ENCODE results near the gene VSTM2L. TPM values are rescaled to one million over a fixed set of nuclear protein-coding genes. Genes with fewer than 3 reads are reported as not detected.

Gene VSTM2L
- polyA plus RNA-seq, 2 of the 4 experiments (the other 2 are of a cell fraction), result 2.0 to 5.8 TPM

- H3K4me1 ChIP-seq, result no peaks in the 10 kb centered on the region
- no peak overlapping the region for H3K27ac ChIP-seq
- POLR2A ChIA-PET, result no interaction called here
- ATAC-seq (no peak), FAIRE-seq (no peak), DNase-seq (ENCODE audit: low read depth in 1 of 2, low spot score in 1 of 2) (no peak)
- H3K4me2 ChIP-seq, result no peak overlapping the region
- WGBS (ENCODE audit: missing lambda C conversion rate), result 89% methylated on average over 15 of the region's 15 CpGs
- H3K9me3 ChIP-seq, result no peaks in the 10 kb centered on the region
- TF ChIP-seq RARB (CRISPR knock-in tag; IDR thresholded peaks at IDR 0.05) (no peak), RAD21 (conservative IDR thresholded peaks at IDR 0.05 in 1 of 2, IDR thresholded peaks at IDR 0.05 in 1 of 2) (no peak), CBX2 (IDR thresholded peaks at IDR 0.05; ENCODE audit: borderline replicate concordance, low read depth) (no peak), JUN (IDR thresholded peaks at IDR 0.05) (no peak), RNF2 (IDR thresholded peaks at IDR 0.05; ENCODE audit: borderline replicate concordance, low read depth) (no peak), BCL3 (IDR thresholded peaks at IDR 0.05) (no peak), SMC3 (IDR thresholded peaks at IDR 0.05) (no peak), HOXB13 (CRISPR knock-in tag; IDR thresholded peaks at IDR 0.05; ENCODE audit: low read depth) (no peak), CTCF (IDR thresholded peaks at IDR 0.05) (no peak), ZC3H11A (IDR thresholded peaks at IDR 0.05) (no peak), NFE2L2 (conservative IDR thresholded peaks at IDR 0.05; ENCODE audit: low read length) (no peak), GATA3 (IDR thresholded peaks at IDR 0.05; ENCODE audit: borderline replicate concordance) (no peak), CHD4 (IDR thresholded peaks at IDR 0.05; ENCODE audit: borderline replicate concordance) (no peak), FOSL2 (IDR thresholded peaks at IDR 0.05) (no peak), FOSL2 (CRISPR knock-in tag; IDR thresholded peaks at IDR 0.05) (no peak), POLR2AphosphoS2 (conservative IDR thresholded peaks at IDR 0.05; ENCODE audit: low read length) (no peak), REST (IDR thresholded peaks at IDR 0.05) (no peak), RCOR1 (IDR thresholded peaks at IDR 0.05; ENCODE audit: low read depth, low read length) (no peak), MAX (IDR thresholded peaks at IDR 0.05) (no peak)
- CTCF ChIA-PET, result interaction anchor here (1.7 kb wide), 1 partner anchor 295 kb away, joined by 6 read pairs; no protein-coding TSS in a partner anchor
- no peak overlapping the region for H3K4me3 ChIP-seq
Observed at GRCh38 chr20:37859406-37860171, 43.3 kb upstream of the VSTM2L start.

- Histone ChIP-seq H3K4me3 (no peak overlapping the region), H3K4me2 (no peak overlapping the region), H3K9me3 (no peaks in the 10 kb centered on the region), H3K4me1 (no peaks in the 10 kb centered on the region), H3K27ac (no peak overlapping the region)
- DNase-seq (ENCODE audit: low read depth in 1 of 2, low spot score in 1 of 2) (no peak), ATAC-seq (no peak), FAIRE-seq (no peak)
- 94% methylated on average over 5 of the region's 5 CpGs for WGBS (ENCODE audit: missing lambda C conversion rate)
- no peak for TF ChIP-seq GATA3 (IDR thresholded peaks at IDR 0.05; ENCODE audit: borderline replicate concordance)
- TF ChIP-seq HDAC2 (IDR thresholded peaks at IDR 0.05), result no peak
- TF ChIP-seq RFX5 (IDR thresholded peaks at IDR 0.05), result no peak
- TF ChIP-seq ZC3H11A (IDR thresholded peaks at IDR 0.05), result no peak
- TF ChIP-seq CBX2 (IDR thresholded peaks at IDR 0.05; ENCODE audit: borderline replicate concordance, low read depth), result no peak
- TF ChIP-seq JUN (IDR thresholded peaks at IDR 0.05), result no peak
- no peak for TF ChIP-seq FOXS1 (CRISPR knock-in tag; IDR thresholded peaks at IDR 0.05)
- TF ChIP-seq POLR2A (IDR thresholded peaks at IDR 0.05; ENCODE audit: low read length), result no peak
- no peak for TF ChIP-seq CEBPB (IDR thresholded peaks at IDR 0.05)
- no peak for TF ChIP-seq NFE2L2 (conservative IDR thresholded peaks at IDR 0.05; ENCODE audit: low read length)
- no peak for TF ChIP-seq KDM1A (IDR thresholded peaks at IDR 0.05; ENCODE audit: low read depth)
- POLR2A ChIA-PET, result no interaction called here
- CTCF ChIA-PET, result no interaction called here
Observed at GRCh38 chr20:37863289-37863688, 39.6 kb upstream of the VSTM2L start.
